ENCODE results near the gene RAE1. TPM values are rescaled to one million over a fixed set of nuclear protein-coding genes. Genes with fewer than 3 reads are reported as not detected.

The RAE1 gene, protein sequence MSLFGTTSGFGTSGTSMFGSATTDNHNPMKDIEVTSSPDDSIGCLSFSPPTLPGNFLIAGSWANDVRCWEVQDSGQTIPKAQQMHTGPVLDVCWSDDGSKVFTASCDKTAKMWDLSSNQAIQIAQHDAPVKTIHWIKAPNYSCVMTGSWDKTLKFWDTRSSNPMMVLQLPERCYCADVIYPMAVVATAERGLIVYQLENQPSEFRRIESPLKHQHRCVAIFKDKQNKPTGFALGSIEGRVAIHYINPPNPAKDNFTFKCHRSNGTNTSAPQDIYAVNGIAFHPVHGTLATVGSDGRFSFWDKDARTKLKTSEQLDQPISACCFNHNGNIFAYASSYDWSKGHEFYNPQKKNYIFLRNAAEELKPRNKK
- 10 to 100 TPM; 13.8 to 26.9 (median 17.4) TPM for total RNA-seq

DNA sequence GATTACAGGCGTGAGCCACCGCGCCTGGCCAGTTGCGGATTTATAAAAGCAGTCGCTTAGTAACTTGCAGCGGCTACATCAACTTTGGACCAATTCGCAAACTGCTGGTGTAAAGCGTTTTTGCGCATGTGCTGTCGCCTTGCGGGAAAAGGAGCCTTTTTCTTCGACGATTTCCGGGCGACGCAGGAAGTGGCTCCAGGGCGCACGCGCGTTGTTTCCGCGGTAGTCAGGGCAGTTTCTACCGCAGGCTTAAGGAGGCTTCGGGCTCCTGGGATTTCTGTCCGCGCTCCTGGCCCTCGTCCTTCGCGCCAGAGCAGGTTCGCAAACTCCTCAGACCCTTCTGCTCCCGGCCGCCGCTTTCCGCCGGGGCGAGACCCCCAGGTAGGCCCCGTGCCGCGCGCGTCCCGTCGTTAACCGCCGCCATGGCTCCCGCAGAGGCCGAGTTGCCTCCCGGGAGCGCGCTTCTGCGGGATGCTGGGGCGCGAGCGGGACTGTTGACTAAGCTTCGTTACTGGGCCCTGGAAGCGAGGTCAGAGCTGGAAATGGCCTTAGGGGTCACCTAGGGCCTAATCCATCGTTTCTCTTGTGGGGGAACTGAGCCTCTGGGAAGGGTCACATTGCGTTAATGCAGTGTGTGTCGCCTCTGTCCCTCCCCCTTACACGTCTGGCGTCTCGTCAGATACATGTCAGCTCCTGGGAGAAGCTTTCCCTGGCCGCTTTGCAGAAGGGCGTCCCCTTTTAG lies at the start of gene RAE1:
Gene RAE1, plus strand, starts transcription at position 214 of the 742 bp plus-strand sequence. CDS start 2,784 bp downstream, outside the sequence.
- peak within 1 kb of the TSS; percentile 88 for H3K27ac ChIP-seq

DNA sequence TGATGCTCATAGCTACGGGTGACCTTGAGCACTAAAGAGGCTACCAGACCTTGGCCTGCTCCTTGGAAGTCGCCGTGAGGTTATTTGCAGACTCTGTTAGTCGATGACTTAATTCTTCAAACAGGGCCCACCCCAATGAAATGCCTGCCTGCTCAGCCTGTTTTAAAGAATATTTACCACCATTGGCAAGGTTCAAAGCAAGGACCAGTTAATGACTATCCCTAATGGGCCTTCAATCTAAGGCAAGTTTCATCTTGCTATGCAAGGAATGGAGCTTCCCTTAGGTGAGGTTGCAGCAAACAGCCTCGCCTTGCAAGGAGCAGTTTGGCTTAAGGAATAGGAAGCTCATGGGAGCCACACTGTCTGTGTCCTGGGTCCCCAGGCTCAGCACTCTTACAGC lies 44.3 kb upstream of the RAE1 start:
- no peaks in the 10 kb centered on the region for H3K27me3 ChIP-seq
- DNase-seq (ENCODE audit: low spot score in 2 of 2), result no peak
- TF ChIP-seq, protein P1, sequence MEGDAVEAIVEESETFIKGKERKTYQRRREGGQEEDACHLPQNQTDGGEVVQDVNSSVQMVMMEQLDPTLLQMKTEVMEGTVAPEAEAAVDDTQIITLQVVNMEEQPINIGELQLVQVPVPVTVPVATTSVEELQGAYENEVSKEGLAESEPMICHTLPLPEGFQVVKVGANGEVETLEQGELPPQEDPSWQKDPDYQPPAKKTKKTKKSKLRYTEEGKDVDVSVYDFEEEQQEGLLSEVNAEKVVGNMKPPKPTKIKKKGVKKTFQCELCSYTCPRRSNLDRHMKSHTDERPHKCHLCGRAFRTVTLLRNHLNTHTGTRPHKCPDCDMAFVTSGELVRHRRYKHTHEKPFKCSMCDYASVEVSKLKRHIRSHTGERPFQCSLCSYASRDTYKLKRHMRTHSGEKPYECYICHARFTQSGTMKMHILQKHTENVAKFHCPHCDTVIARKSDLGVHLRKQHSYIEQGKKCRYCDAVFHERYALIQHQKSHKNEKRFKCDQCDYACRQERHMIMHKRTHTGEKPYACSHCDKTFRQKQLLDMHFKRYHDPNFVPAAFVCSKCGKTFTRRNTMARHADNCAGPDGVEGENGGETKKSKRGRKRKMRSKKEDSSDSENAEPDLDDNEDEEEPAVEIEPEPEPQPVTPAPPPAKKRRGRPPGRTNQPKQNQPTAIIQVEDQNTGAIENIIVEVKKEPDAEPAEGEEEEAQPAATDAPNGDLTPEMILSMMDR (IDR thresholded peaks at IDR 0.05), result no peak
- TF ChIP-seq POLR2AphosphoS5 (IDR thresholded peaks at IDR 0.05), result no peak
- TF ChIP-seq POLR2A (IDR thresholded peaks at IDR 0.05), result no peak

More for the DNA sequence above, at the start of gene RAE1:
- Histone ChIP-seq H3K4me3 (peak within 1 kb of the TSS; percentile 73 to 94 (median 75)), H3K36me3 (peaks cover 8% of the 10 kb centered on the region), H3K9me3 (no peaks in the 10 kb centered on the region), H3K27me3 (no peaks in the 10 kb centered on the region), H3K4me1 (peaks cover 0 to 5% of the 10 kb centered on the region in 2 donors)
- intact Hi-C loops (cut with DNase I; ENCODE audit: low total_unique reads), result no loop called here
- peak; percentile 85 to 86 for DNase-seq (ENCODE audit: low spot score in 2 of 2)
- TF ChIP-seq, protein P1 (IDR thresholded peaks at IDR 0.05), result no peak
- peak; percentile 63 to 90 (median 79) for TF ChIP-seq POLR2AphosphoS5 (IDR thresholded peaks at IDR 0.05)

DNA sequence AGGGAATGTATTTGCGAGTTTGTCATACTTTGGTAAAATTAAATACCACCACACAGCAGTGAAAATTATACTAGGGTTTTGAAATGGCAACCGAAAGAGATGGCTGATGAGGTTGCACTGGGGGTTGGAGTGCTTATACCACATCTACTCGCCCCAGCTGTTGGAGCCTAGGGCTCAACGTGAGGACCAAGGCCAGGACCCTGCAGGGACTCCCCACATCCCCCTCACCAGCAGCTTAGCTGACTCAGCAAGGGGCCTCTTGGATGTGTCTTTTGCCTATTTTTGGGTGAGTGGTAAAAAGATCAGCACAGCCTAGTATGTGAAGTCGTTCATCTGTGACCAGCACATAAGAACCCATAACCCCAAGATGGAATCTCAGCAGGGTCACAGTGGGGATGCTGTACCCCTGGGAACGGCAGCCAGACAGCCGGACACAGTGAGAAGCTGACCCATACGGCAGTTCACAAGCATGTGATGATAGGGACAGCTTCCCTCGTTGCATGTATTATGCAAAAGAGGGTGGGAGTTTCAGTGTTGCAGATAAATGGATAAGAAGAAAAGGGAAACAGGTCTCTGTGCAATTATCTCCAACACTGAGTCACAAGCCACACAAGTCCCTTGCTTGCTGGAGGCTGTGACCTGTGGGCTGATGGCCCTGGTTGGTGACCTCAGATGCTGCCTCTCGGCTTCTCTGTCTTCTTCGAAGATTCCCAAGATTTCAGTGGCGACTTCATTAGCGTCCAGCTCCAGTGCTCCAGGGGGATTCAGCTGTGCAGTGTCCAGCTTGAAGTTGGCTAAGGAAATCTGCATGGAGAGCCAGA lies 42.4 kb upstream of the RAE1 start:
- TF ChIP-seq POLR2AphosphoS5 (IDR thresholded peaks at IDR 0.05), result no peak
- no peak for TF ChIP-seq POLR2A (IDR thresholded peaks at IDR 0.05)
- TF ChIP-seq, protein P1 (IDR thresholded peaks at IDR 0.05), result no peak
- intact Hi-C loops (cut with DNase I; ENCODE audit: low total_unique reads), result no loop called here
- no peak for DNase-seq (ENCODE audit: low spot score in 2 of 2)
- Histone ChIP-seq H3K27me3 (no peaks in the 10 kb centered on the region), H3K4me1 (no peaks in the 10 kb centered on the region), H3K4me3 (no peak overlapping the region), H3K27ac (no peak overlapping the region), H3K9me3 (no peaks in the 10 kb centered on the region), H3K36me3 (no peaks in the 10 kb centered on the region)

More for the DNA sequence above, 44.3 kb upstream of the RAE1 start:
- Histone ChIP-seq H3K4me3 (no peak overlapping the region), H3K36me3 (no peaks in the 10 kb centered on the region), H3K9me3 (no peaks in the 10 kb centered on the region), H3K4me1 (no peaks in the 10 kb centered on the region), H3K27ac (no peak overlapping the region)
- intact Hi-C loops (cut with DNase I; ENCODE audit: low total_unique reads), result no loop called here

DNA sequence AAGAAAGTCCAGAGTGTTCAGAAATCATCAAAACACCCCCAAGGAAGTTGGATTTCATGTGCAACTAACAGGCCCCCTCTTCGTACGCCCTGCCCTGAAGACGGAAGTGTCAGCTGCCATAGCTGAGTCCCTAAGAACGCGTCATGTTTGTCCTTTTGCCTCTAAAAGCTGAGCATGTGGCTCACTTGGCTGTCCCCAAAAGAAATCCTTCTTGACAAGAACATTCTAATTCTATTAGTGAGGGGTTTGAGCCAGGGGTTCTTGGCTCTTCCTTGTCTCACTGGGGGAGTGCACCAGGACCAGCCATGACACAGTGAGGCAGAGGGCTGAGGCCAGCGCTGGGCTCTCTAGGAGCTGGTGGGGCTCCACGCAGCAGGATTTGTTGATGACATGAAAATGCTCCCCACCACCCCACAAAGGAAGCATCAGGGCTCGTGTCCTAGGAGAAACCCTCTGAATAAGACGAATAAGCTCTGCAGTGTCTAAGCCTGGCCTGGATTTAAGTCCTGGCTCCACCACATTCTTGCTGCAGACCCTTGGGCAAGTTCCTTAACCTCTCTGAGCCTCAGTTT lies 41.4 kb upstream of the RAE1 start:
- Histone ChIP-seq H3K9me3 (no peaks in the 10 kb centered on the region), H3K27me3 (no peaks in the 10 kb centered on the region), H3K4me1 (no peaks in the 10 kb centered on the region), H3K36me3 (no peaks in the 10 kb centered on the region), H3K4me3 (no peak overlapping the region), H3K27ac (no peak overlapping the region)
- TF ChIP-seq, protein P1 (IDR thresholded peaks at IDR 0.05), result no peak
- TF ChIP-seq POLR2A (IDR thresholded peaks at IDR 0.05), result no peak
- TF ChIP-seq POLR2AphosphoS5 (IDR thresholded peaks at IDR 0.05), result no peak
- intact Hi-C loops (cut with DNase I; ENCODE audit: low total_unique reads), result no loop called here
- no peak for DNase-seq (ENCODE audit: low spot score in 2 of 2)

Data from breast epithelium (tissue), 4 donors.